Fibroblast of the aortic adventitia (primary cell): ENCODE results near the gene EVX2. TPM values are rescaled to one million over a fixed set of nuclear protein-coding genes. Genes with fewer than 3 reads are reported as not detected.

ENCODE experiments used
- DNase-seq: peaks from one replicate; pipeline ENCODE4 v3.0.0-alpha.2; 2010; ENCODE audit warnings: low read depth
- H3K4me3 ChIP-seq: 2 replicates; pipeline ENCODE4 v1.5.1; 2011; ENCODE audit warnings: low read depth, mild to moderate bottlenecking, control low read depth, low read length, moderate library complexity
- total RNA-seq: library from RNA; depleted of rRNA; stranded (reverse); fragments of >200 nt; gene quantifications from 2 replicates; pipeline ENCODE4 v1.2.3, GENCODE V29; 2012; ENCODE audit warnings: low replicate concordance
- TF ChIP-seq, protein P1 (sequence below): IDR thresholded peaks from 2 replicates; pipeline ENCODE4 v1.5.1; 2011; ENCODE audit warnings: mild to moderate bottlenecking, low read length, control low read depth, inconsistent platforms; ENCODE audit not compliant: insufficient read depth

Gene EVX2
- not detected in 2 replicates for total RNA-seq

DNA sequence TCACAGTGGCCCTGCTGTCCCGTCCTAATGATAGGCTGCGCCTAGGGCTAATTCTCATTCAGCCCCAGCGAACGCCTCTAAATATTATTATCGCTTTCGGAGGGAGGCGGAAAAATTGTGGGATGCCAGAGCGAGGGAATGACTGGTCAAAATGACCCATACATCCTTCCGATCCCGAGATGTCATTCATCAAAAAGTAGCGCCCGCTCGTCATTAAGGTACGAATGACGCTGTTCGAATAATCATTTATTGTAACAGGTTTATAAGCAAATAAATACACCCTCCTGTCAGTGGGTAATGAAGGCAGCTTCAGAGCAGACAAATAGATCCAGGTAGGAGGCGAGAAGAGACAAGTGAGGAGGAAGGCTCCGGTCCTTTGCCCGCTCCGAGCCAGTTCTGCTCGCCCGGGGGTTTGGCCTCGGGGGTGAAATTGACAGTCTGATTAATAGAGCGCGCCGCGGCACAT lies at the start of gene EVX2:
TSS of gene EVX2 (minus strand) at position 167 of the 466 bp plus-strand sequence. CDS start 186 bp downstream, outside the sequence.
- TF ChIP-seq, protein P1, sequence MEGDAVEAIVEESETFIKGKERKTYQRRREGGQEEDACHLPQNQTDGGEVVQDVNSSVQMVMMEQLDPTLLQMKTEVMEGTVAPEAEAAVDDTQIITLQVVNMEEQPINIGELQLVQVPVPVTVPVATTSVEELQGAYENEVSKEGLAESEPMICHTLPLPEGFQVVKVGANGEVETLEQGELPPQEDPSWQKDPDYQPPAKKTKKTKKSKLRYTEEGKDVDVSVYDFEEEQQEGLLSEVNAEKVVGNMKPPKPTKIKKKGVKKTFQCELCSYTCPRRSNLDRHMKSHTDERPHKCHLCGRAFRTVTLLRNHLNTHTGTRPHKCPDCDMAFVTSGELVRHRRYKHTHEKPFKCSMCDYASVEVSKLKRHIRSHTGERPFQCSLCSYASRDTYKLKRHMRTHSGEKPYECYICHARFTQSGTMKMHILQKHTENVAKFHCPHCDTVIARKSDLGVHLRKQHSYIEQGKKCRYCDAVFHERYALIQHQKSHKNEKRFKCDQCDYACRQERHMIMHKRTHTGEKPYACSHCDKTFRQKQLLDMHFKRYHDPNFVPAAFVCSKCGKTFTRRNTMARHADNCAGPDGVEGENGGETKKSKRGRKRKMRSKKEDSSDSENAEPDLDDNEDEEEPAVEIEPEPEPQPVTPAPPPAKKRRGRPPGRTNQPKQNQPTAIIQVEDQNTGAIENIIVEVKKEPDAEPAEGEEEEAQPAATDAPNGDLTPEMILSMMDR, result no peak
- no peak within 1 kb of the TSS for H3K4me3 ChIP-seq
- DNase-seq, result no peak

DNA sequence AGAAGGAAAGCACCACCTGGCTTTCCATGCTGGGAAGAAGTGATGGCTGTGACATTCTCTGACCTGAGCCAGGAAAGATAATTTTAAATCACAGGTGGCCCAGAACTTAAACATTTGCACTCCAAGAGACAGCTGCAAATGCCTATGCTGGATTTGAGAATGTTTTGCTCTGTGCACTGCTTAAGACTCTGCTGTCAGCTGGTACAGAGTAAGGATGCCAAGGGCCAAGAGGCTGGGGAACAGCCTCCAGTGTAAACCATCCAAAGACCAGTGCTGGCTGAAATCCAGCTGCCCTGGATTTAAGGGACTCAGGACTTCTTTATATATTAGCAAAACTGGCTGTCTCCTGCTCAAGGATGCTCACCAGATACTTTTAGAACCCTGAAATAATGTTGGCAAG lies 49.6 kb upstream of the EVX2 start:
- DNase-seq, result no peak
- H3K4me3 ChIP-seq, result no peak overlapping the region
- TF ChIP-seq, protein P1, result no peak

DNA sequence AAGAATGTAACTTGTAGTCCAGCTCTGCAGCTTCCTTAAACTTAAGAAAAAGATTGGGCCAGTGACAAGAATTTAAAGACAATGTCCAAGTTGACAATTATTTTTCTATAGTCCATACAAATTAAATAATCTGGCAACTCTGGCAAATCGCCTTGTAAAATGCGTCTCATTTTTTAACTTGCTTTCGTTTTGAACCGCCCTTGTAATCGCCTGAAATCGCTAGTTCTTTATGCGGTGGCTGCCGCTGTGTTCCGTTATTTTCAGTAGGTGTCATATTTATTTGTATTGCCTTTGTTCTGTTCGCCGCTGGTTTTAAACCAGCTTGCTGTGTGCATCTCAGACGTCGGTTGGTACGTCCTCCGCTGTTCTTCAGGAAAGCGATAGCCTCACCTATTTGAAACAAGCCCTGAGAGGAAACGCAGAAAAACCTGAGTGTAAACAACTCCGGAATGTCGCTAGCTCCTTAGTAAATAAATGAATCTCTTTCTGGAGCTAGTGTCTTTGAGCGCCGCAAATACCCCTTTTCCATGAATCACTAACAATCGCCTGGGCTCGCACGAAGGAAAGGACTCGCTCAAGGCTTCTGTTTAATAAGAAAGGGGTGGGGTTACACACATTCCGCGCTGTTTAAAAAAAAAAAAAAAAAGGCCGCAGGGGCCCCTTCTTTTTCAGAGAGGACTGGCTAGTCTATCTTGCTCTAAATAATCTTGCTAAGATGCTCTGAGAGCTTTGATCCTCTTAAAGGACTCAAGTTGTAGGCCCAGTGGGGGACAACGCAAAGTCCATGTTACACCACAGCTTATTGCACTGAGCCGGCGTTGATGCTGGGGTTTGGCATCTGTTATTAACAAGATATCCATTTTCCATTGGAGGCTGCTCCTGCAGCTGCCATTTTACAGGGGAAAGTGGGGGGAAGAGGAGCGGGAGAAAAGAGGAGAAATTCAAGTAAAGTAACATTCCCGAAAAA lies 48.7 kb upstream of the EVX2 start:
- TF ChIP-seq, protein P1, result no peak
- DNase-seq, result no peak
- H3K4me3 ChIP-seq, result peak overlapping the region; percentile 28

DNA sequence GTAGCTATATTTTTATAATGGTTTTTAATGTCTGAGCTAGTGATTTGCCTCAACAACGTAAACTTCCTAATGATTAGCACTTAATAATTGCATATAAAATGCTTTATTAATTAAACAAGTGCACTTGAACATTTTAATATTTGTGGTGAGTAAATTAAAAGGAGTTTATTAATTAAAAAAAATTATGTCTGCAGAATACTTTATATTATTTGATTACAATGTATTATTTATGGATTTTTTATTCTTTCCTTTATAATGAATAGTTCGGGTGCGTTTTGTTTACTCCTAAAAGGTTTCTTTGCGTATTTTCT lies 48.0 kb upstream of the EVX2 start:
- no peak overlapping the region for H3K4me3 ChIP-seq
- DNase-seq, result no peak
- TF ChIP-seq, protein P1, result no peak

DNA sequence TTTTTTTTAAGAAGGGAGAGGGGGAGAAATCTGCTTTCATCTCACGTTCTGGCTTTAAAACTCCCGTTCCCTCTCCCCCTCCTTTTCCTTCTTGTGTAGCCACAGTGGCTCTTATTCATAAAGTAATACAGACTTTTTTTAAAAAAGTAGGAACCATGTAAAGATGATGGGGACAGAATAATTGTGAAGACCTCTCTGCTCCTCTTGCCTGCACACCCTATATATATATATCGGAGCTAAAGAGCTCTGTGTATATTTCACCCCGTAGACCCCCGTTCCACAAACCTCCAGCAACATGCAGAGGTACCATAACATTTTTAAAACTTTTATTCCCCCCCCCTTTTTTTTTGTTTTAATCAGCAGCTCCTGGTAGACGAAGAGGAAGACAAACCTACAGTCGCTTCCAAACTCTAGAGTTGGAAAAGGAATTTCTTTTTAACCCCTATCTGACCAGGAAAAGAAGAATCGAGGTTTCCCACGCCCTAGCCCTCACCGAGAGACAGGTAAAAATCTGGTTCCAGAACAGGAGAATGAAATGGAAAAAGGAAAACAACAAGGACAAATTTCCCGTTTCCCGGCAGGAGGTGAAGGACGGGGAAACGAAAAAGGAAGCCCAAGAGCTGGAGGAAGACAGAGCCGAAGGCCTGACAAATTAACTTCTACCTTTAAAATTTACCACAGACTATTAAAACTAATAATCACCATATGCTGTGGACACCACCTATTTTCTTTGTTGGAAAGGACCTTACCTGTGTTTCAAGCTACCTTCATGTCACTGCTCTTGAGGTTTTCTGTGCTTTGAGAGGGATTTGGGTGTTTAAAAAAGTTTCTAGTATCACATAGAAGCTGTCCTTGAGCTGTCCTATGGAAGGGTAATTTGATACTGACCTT lies 47.4 kb upstream of the EVX2 start:
- no peak overlapping the region for H3K4me3 ChIP-seq
- TF ChIP-seq, protein P1, result no peak
- no peak for DNase-seq

DNA sequence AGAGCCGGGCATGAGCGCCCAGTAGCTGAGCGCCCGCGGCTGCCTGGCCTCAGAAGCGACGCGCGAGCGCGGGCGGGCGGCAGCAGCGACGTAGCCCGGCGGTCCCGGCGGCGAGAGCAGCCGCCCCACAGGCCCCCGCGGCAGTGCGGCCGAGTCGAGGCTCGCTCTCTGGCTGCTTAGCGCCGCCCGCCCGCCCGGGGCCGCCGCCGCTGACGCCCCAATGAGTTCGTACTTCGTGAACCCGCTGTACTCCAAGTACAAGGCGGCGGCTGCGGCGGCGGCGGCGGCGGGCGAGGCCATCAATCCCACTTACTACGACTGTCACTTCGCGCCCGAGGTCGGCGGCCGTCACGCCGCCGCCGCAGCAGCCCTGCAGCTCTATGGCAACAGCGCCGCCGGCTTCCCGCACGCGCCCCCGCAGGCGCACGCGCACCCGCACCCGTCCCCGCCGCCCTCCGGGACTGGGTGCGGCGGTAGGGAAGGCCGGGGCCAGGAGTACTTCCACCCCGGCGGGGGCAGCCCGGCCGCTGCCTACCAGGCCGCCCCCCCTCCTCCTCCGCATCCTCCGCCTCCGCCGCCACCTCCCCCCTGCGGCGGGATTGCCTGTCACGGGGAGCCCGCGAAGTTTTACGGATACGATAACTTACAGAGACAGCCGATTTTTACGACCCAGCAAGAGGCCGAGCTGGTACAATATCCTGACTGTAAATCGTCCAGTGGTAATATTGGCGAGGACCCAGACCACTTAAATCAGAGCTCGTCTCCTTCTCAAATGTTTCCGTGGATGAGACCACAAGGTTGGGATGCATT lies 46.6 kb upstream of the EVX2 start:
- TF ChIP-seq, protein P1, result no peak
- no peak for DNase-seq
- no peak overlapping the region for H3K4me3 ChIP-seq
